KOPT-K1 (cell line): ENCODE results near the gene TCEAL1.
"Not testable (repeated sequence)": the region's sequence is repeated elsewhere in the genome, so short reads cannot be mapped to it uniquely, and the experiment has no call there.

ENCODE experiments used
- H3K27ac ChIP-seq: fragments of 200-600 bp; sonication (generic); 2 replicates; pipeline ENCODE4 v1.5.1; 2016; ENCODE audit warnings: antibody characterized with exemption, mild to moderate bottlenecking, low read depth, low read length; ENCODE audit not compliant: poor library complexity, severe bottlenecking
- H3K36me3 ChIP-seq: fragments of 200-600 bp; sonication (generic); 2 replicates; pipeline ENCODE4 v1.5.1; 2017; ENCODE audit warnings: antibody characterized with exemption, mild to moderate bottlenecking, low read length, moderate library complexity; ENCODE audit not compliant: insufficient read depth
- H3K9me3 ChIP-seq: fragments of 200-600 bp; sonication (generic); 2 replicates; pipeline ENCODE4 v1.5.1; 2017; ENCODE audit warnings: antibody characterized with exemption, low read length, mild to moderate bottlenecking; ENCODE audit not compliant: insufficient read depth, poor library complexity, severe bottlenecking

TCEAL1 gene

DNA sequence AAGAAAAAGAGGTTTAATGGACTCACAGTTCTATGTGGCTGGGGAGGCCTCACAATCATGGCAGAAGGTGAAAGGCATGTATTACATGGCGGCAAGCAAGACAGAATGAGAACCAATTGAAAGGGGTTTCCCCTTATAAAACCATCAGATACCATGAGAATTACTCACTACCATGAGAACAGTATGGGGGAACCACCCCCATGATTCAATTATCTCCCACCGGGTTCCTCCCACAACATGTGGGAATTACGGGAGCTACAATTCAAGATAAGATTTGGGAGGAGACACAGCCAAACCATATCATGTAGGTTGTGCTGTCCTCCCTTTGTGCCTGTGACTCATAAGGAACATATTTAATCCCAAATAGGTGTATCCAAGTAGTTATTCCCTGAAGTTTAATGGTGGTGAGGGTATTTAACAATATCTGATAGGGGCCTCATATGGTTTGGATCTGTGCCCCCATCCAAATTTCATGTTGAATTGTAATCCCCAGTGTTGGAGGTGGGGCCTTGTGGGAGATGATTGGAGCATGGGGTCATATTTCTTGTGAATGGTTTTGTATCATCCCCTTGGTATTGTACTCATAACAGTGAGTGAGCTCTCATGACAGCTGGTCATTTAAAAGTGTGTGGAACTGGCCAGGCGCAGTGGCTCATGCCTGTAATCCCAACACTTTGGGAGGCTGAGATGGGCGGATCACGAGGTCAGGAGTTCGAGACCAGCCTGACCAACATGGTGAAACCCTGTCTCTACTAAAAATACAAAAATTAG lies 26.6 kb downstream of the TCEAL1 start:
- not testable (repeated sequence) for H3K36me3 ChIP-seq, H3K27ac ChIP-seq, H3K9me3 ChIP-seq

GRCh38 chrX:103656617-103657016 lies 27.8 kb downstream of the TCEAL1 start:
- no peaks in the 10 kb centered on the region for H3K36me3 ChIP-seq
- H3K27ac ChIP-seq, result no peak overlapping the region
- no peaks in the 10 kb centered on the region for H3K9me3 ChIP-seq

GRCh38 chrX:103657066-103657465 lies 28.3 kb downstream of the TCEAL1 start:
- not testable (repeated sequence) for H3K27ac ChIP-seq, H3K36me3 ChIP-seq, H3K9me3 ChIP-seq

- Histone ChIP-seq H3K36me3 (no peaks in the 10 kb centered on the region), H3K27ac (no peak overlapping the region), H3K9me3 (no peaks in the 10 kb centered on the region)
These were observed 30.1 kb downstream of the TCEAL1 start for GRCh38 chrX:103658681-103659433.

DNA sequence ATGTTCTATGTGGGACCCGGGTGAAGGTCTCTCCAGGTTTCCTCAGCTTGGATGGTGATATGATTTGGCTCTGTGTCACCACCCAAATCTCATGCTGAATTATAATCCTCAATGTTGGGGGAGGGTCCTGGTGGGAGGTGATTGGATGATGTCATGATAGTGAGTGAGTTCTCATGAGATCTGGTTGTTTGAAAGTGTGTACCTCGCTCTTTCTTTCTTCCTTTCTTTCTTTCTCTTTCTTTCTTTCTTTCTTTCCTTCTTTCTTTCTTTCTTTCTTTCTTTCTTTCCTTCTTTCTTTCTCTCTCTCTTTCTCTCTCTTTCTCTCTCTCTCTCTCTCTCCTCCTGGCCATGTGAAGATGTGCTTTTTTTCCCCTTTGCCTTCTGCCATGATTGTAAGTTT lies 30.7 kb downstream of the TCEAL1 start:
- H3K36me3 ChIP-seq, H3K27ac ChIP-seq, H3K9me3 ChIP-seq: not testable (repeated sequence)

DNA sequence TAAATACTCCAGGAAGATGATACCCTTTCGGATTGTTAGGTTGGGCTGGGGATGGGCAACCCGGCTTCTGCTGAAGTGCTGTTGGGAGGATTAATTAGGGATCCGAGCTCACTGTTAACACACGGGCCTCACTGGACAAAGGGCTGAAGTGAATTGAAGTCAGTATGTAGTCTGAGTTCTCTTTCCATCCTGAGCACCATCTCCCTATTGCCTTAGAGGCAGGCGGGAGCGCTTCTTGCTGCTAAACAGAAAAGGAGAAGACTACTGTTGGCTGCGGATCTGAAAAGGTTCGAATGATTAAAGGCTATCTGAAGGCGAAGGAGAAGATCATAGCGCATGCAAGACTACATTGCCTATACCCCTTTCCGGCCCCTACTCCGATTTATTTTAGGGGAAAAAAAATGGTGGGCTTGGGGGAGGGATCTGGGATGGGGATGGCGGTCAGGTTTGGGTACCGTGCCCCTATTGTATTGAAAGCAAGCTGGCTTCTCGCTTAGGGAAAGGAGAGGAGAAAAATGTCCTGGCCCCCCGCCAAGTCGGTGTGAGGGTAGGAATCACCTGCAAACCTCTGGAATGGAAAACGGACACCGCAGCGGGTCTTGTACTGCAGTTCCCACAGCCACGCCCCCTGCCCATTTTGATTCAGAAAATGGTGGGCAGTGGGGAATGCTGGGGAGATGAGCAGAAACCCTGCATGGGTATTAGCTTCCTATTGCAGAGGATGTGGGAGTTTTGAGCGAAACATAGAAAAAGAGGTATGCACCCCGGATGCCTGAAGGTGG lies 35.4 kb downstream of the TCEAL1 start:
- H3K36me3 ChIP-seq, result no peaks in the 10 kb centered on the region
- H3K27ac ChIP-seq, result no peak overlapping the region
- no peaks in the 10 kb centered on the region for H3K9me3 ChIP-seq

DNA sequence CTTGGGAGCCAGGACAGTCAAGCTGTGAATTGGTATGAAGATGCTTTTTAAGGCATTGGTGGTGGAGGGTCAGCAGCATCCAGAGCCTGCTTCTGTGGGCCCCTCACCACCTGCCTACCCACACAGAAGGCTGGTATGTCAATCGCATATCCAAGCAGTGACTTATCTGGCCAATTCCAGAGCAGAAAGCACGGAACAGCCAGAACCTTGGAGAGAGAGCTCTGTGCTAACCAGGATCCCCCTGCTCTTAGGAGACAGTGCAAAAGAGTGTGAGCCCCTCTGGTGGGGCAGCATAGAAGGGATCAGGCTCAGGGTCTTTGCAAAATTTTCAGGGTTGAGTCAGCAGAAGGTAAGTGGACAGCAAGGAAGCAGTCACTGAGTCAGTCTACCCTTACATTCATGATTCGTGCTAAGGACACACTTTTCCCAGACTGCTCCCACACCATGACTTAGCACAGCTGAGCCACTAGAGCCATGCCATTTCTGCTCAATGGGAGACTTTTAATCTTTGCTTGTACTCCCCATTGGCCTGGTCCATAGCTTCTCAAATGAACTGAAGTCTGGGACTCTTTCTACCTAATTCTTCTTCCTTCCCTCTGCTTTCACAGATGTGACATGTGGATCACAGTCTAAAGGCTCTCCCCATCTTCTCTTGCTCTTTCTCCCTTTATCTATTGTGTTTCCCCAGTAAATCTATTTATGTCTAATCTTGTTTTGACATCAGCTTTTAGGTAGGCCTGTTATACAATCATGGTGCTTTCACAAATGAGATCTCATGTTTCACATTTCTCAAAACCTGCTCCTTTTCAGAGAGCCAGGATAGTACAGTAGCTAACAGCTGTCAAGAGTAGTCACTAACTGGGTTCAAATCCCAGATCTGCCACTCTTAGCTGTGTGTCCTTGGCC lies 37.7 kb downstream of the TCEAL1 start:
- Histone ChIP-seq H3K9me3 (no peaks in the 10 kb centered on the region), H3K36me3 (no peaks in the 10 kb centered on the region), H3K27ac (no peak overlapping the region)

- H3K27ac ChIP-seq, result no peak overlapping the region
- no peaks in the 10 kb centered on the region for H3K9me3 ChIP-seq
These were observed 41.0 kb downstream of the TCEAL1 start for GRCh38 chrX:103669745-103670144.

GRCh38 chrX:103674531-103675454 lies 46.0 kb downstream of the TCEAL1 start:
- Histone ChIP-seq H3K27ac (no peak overlapping the region), H3K36me3 (peaks cover 54% of the 10 kb centered on the region), H3K9me3 (no peaks in the 10 kb centered on the region)

More at GRCh38 chrX:103669745-103670144, 41.0 kb downstream of the TCEAL1 start:
- H3K36me3 ChIP-seq, result peaks cover 5% of the 10 kb centered on the region; the same call in 1 of the 2 replicates

- Histone ChIP-seq H3K27ac (no peak overlapping the region), H3K36me3 (peaks cover 88% of the 10 kb centered on the region), H3K9me3 (no peaks in the 10 kb centered on the region)
These were observed 49.6 kb downstream of the TCEAL1 start for GRCh38 chrX:103678199-103678993.
